Gastroesophageal sphincter (tissue), 3 donors: ENCODE results near the gene DUSP10.
A peak's percentile ranks its signal among the peaks of the same experiment; 100 is the strongest.

Experiments
- EP300 ChIP-seq: sonication (generic); formaldehyde crosslinking; IDR thresholded peaks from one replicate; pipeline ENCODE4 v1.6.1; 2017; ENCODE audit warnings: antibody characterized with exemption, mild to moderate bottlenecking
- POLR2A ChIP-seq, 2 donors: fragments of 450-650 bp; IDR thresholded peaks; one replicate each; pipeline ENCODE4 v1.6.1; 2017; ENCODE audit warnings: antibody characterized with exemption in 2 of 2, mild to moderate bottlenecking in 2 of 2, moderate library complexity in 1 of 2
- POLR2AphosphoS5 ChIP-seq: sonication (generic); formaldehyde crosslinking; IDR thresholded peaks from one replicate; pipeline ENCODE4 v1.6.1; 2017; ENCODE audit warnings: antibody characterized with exemption
- TF ChIP-seq, protein P1 (sequence below), 4 experiments: fragments of 200-600 bp in 2 of 4; fragments of 450-650 bp in 2 of 4; sonication (generic) in 1 of 4; IDR thresholded peaks; one replicate each; pipeline ENCODE4 v1.5.1; 2017 to 2019; ENCODE audit warnings: antibody characterized with exemption in 4 of 4, mild to moderate bottlenecking in 2 of 4, moderate library complexity in 2 of 4

- TF ChIP-seq, protein P1, sequence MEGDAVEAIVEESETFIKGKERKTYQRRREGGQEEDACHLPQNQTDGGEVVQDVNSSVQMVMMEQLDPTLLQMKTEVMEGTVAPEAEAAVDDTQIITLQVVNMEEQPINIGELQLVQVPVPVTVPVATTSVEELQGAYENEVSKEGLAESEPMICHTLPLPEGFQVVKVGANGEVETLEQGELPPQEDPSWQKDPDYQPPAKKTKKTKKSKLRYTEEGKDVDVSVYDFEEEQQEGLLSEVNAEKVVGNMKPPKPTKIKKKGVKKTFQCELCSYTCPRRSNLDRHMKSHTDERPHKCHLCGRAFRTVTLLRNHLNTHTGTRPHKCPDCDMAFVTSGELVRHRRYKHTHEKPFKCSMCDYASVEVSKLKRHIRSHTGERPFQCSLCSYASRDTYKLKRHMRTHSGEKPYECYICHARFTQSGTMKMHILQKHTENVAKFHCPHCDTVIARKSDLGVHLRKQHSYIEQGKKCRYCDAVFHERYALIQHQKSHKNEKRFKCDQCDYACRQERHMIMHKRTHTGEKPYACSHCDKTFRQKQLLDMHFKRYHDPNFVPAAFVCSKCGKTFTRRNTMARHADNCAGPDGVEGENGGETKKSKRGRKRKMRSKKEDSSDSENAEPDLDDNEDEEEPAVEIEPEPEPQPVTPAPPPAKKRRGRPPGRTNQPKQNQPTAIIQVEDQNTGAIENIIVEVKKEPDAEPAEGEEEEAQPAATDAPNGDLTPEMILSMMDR (IDR thresholded peaks at IDR 0.05), result peak in 1 of 4 experiments; percentile 13
- TF ChIP-seq POLR2A (IDR thresholded peaks at IDR 0.05) (peak; percentile 56 to 57), POLR2AphosphoS5 (peak; percentile 80), EP300 (no peak)
Measured at GRCh38 chr1:221741703-221742554, at the start of gene DUSP10.
